Posterior vena cava (tissue), 2 donors: ENCODE measurements around the gene MTCL1. TPM values are rescaled to one million over a fixed set of nuclear protein-coding genes. Genes with fewer than 3 reads are reported as not detected.

ENCODE experiments used
- DNase-seq: peaks from one replicate; pipeline ENCODE4 v3.0.0-alpha.2; 2020; ENCODE audit warnings: low spot score
- intact Hi-C, 2 donors: fragments of 100-400 bp; cut with DNase I; formaldehyde crosslinking; loops; one replicate each; pipeline versions ENCODE4 v1.14.1 to v1.14.2; 2022 to 2023
- total RNA-seq, 2 donors: library from RNA; stranded (reverse); fragmentation: NEBNext Ultra II Directional; extraction: Animal tissue kit (Norgen Biotek cat#: 25700); gene quantifications; one replicate each; pipeline ENCODE4 v1.2.1, GENCODE V29; 2021
- donor health status: DM: yes; HTN: yes; CAD: no.
- donor health status: DM: yes; HTN: yes; CAD: no.

MTCL1 gene
- total RNA-seq, 2 donors from 2014 or later = 7.4 to 17.2 TPM

DNA sequence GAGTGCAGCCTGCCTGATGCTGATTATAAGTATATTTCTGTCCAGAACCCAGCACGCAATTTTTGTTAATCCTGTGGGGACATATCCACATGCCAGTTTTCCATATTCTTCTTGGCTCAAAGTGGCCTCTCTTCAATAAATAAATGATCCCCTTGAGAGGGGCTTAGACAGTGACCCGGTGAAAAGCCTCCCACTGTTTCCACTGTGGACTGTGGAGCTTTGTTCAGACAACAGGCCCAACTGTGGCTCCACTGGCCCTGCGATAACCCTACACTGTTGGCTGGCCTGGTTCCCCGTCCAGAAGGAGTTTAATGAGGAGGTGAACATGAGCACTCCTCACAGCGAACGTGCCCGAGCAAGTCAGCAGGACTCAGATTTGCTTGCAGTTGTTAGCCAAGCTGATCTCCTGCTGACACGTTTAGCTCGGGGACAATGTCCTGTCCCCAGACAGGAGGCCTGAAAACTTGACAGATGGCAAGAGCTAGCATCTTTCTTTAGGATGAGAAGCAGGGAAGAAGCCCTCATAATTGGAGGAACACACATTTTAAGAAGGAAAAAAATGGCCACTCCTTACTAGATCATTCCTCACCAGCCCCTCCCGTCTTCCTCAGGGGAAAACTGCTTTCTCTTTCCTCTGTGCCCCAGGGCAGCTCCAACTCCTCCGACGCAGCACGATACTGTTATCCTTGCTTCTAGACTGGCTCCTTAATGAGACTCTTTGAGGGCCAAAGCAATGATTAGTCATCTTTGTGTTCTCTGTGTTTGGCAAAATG is 20.0 kb upstream of the MTCL1 start:
- intact Hi-C loops = no loop called here
- no peak for DNase-seq

DNA sequence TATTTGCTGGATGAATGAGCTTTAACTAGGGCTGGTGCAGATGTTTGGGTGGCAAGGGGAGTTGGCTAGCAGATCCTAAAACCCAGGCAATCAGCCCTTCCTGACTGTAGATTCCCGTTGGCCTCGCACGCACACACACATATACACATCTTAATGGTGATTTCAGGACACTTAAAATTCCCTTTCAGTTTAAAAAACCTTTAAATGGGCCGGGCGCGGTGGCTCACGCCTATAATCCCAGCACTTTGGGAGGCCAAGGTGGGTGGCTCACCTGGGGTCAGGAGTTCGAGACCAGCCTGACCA is 19.5 kb upstream of the MTCL1 start:
- intact Hi-C loops = no loop called here
- DNase-seq = no peak

DNA sequence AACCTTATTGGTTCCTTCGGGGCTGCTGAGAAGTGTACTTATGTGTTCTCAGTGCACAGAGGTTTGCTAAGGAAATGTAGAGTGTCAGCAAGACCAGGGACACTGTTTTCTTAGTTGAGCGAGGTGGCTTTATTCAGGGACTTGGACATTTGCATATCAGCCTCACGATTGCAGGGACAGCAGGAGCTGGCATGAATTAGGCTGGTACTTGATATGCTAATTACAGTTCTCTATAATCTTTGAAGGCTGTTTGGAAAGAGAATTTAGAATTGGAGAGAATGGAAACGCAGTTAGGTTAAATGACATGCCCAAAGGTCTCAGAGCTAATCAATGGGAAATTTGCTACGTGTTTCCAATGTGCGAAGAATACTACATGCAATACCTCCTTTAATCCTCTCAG is 18.7 kb upstream of the MTCL1 start:
- no peak for DNase-seq
- intact Hi-C loops = no loop called here

DNA sequence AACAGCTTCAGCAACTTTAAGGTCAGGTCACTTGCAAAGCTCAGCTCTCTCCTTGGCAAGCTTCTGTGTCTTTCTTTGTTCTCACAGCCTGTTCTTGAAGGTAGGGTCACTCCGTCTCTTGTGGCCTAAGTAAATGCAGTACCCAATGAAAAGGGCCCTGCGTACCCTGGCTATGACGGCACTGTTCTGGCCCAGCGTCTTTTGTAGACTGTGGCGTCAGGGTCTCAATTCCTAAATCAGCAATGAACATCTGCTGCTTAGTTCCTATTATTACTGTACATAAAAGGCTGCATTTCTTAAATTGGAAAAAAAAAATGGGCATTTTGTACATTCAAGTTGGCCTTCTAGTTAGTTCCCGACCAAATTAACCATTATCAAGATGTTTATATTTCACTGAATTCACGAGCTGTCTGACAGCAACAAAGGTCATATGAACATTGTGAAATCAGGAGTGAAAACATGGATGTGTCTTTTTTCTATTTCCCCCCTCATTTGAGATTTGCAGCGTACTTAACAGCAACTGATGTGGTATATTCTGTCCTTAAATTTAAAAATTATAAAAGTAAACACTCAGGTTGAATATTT is 17.0 kb upstream of the MTCL1 start:
- intact Hi-C loops = no loop called here

DNA sequence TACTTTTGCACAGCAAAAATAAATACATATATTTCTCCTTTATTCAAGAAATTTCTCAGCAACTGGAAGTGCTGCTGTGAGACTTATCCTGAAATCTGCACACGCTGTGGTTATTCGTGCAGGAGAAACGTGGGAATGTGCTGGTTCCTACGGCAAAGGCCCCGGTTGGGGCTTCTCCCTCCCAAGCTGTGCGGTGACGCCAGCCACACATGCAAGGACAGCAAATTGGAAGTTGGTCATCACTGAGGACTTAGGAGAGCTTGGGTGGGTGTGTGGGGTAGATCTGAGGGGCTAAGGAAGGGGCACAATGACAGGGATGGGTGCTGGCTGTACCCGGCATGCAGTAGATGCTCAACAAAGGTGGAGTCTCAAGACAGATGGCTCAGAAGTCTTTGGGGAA is 16.5 kb upstream of the MTCL1 start:
- intact Hi-C loops = no loop called here

More for the DNA sequence above, 17.0 kb upstream of the MTCL1 start:
- DNase-seq = no peak

DNA sequence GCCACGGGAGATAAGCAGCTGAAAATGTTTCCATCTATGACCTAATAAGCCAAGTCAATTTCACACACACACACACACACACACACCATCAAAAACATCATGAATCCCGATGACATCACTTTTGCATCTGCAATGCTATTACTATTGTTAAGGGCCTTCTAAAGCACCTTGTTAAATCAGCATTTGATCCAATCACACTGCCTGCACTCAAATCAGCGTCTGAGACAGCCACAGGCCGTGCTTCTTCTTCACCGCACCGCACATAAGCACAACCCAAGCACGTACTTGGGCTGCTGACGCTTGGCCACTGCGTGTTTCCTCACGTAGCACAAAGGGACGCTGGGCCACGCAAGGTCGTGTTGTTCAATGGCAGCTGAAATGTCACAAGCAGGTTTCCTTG is 15.8 kb upstream of the MTCL1 start:
- no peak for DNase-seq
- intact Hi-C loops = no loop called here

More for the DNA sequence above, 16.5 kb upstream of the MTCL1 start:
- no peak for DNase-seq

DNA sequence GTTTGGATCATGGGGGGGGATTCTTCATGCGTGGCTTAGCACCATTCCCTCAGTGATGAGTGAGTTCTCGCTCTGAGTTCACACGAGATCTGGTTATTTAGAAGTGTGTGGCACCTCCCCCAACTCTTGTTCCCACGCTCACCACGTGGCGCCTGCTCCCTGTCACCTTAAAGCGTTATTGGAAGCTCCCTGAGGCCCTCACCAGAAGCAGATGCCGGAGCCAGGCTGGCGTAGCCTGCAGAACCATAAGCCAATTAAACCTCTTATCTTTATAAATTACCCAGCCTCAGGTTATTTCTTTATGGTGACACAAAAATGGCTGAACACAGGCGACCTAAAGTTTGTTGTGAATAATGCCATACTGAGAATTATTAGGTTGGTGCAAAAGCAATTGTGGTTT is 10.5 kb upstream of the MTCL1 start:
- intact Hi-C loops = loop anchor here in 1 of 2 donors (5.0 to 10.0 kb wide), 2 partner anchors 292 to 360 kb away; no protein-coding TSS in a partner anchor

DNA sequence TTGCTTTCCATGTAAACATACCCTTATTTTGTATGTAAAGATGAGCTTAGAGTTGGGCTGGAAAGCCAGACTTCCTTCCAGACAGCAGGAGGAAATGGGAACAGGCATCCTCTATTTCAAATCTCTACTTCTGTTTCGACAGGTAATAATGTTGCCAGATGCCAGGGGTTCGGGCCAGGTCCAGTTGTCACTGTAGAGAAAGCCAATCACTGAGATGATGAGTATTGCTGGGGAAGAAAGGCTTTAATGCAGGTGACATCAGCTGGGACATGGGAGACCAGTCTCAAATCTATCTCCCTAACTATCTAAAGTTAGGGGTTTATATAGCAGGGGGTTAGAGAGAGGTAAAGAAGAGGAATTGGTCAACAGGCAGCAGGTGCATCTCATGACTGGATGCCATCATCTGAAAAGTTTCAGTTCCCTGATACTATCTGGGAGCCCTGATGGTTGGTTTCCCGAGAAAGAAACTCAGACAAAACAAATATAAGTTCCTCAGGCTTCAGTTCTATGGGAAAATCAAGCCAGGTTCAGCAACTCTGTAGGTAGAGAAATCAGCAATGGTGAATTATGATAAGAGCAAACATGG is 9.3 kb upstream of the MTCL1 start:
- DNase-seq = no peak
- intact Hi-C loops = loop anchor here in 1 of 2 donors (5.0 to 10.0 kb wide), 2 partner anchors 291 to 359 kb away; no protein-coding TSS in a partner anchor

More for the DNA sequence above, 10.5 kb upstream of the MTCL1 start:
- no peak for DNase-seq

DNA sequence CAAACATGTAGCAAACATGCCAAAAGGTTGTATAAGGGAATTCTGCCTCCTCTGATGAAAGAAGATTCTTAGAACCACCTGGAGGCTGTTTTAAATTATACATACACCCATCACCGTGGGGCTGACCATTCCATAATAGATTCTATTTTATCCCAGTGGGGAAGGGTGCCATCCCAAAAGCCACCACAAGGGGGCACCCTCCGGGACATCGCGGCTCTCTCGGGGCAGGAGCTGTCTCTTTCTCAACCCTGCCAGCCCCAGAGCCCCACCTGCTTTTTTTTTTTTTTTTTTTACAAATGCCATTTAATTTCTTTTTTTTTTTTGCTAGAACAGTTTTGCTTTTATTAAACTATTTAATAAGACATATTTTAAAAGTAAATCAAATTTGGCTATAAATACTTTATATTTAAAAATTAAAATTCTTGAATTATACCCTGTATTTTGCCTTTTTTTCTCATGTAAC is 8.6 kb upstream of the MTCL1 start:
- DNase-seq = peak; percentile 92
- intact Hi-C loops = loop anchor here in 1 of 2 donors (5.0 to 10.0 kb wide), 2 partner anchors 291 to 358 kb away; no protein-coding TSS in a partner anchor

DNA sequence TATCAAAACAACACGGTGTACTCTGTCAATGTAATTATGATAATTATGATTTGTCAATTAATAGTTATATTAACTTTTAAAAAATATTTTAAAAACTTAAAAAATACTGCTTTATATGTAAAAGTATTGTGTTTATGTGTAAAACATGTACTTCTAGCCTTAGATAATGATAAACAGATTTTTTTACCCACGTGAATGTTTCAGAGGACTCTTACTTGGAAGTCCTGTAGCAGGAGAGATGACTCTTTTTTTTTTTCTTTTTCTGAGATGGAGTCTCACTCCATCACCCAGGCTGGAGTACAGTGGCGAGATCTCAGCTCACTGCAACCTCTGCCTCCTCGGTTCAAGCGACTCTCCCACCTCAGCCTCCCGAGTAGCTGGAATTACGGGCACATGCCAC is 6.2 kb upstream of the MTCL1 start:
- intact Hi-C loops = loop anchor here in 1 of 2 donors (5.0 to 10.0 kb wide), 2 partner anchors 288 to 356 kb away; no protein-coding TSS in a partner anchor
- no peak for DNase-seq

DNA sequence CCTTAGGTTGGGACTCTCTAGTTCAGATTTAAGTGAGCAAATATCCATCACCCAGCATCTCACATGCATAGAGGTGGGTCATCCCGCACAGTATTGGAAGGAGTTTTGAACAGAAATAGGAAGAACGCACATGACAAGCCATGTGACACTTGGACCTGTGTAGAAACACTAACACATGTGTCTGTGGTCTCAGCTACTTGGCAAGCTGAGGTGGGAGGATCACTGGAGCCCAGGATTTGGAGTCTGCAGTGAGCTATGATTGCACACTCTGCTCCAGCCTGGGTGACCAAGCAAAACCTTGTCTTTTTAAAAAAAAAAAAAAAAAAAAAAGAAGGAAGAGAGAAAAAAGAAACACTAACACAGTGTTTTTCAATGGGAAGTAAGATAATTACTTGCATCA is 5.4 kb upstream of the MTCL1 start:
- intact Hi-C loops = loop anchor here (5.0 to 10.0 kb wide), 4 partner anchors 95 to 355 kb away; no protein-coding TSS in a partner anchor

DNA sequence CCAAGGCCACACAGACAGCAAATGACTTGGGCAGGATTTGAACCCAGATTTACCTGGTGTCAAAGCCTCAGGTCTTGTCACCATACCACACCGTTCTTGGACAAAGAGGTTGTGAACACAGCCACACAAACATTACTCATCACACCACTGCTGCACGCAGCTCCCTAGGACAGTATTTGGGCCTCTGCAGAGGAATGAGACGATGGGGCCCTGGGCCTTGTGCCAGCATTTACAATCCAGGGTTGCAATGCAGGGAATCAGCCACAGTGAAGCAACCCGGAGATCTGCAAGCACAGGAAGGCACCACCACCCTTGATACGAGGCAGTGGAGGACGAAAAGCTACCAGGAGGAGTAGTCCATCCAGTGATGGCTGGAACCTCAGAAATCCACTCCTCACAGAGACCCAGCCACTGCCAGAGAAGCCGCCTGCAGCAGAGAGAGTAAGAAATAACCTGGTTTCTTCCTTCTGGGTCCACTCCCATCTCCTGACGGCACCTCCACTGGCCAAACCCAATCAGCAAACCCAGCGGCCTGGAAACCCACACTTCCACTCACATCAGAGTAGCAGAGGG is 3.7 kb upstream of the MTCL1 start:
- DNase-seq = no peak
- intact Hi-C loops = loop anchor here (10.0 kb wide), 2 partner anchors 93 to 283 kb away; no protein-coding TSS in a partner anchor

More for the DNA sequence above, 5.4 kb upstream of the MTCL1 start:
- DNase-seq = no peak

DNA sequence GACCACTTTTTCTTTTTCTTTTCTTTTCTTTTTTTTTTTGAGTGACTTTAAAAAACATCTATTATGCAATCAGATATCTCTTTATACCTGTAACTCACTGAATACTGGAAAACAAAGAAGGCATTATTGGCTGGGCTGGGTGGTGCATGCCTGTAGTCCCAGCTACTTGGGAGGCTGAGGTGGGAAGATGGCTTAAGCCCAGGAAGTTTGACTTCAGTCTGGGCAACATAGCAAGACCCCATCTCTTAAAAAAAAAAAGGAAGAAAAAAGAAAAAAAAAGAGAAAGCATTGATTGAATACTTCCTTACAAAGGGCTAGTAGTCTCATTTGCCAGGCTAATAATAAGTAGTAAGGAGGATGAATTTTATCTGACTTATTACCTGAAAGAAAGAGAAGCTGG is 2.7 kb upstream of the MTCL1 start:
- no peak for DNase-seq
- intact Hi-C loops = loop anchor here (10.0 kb wide), 2 partner anchors 92 to 282 kb away; no protein-coding TSS in a partner anchor

DNA sequence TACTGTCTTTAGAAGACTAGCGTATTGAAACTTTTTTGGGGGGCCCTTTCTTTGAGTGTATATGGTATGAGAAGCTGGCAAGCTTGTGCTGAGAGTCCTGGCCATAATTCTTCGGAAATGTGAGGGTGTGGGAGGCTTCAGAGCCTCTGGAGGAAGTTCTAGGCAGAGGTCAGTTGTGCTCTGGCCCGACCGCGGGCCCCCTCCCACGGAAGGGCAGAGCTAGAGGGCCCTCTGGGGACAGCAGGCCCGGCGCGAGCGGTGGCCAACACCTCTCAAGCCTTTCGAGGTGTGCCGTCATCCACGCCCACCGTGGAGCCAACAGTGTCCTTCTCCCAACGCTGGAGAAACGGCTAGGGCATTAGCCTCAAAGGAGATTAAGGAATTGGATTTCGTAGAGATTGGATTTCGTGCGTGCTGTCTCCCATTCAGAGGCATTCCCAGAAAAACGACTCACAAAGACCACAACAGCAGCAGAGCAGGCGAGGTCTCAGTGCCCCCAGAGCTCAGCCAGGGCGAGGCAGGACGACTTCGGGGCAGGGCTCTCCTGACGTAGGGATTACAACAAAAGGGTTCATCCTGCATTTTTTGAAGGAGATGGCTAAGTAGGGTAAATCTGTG is 2.2 kb upstream of the MTCL1 start:
- intact Hi-C loops = loop anchor here (10.0 kb wide), 2 partner anchors 92 to 282 kb away; no protein-coding TSS in a partner anchor
- DNase-seq = no peak

DNA sequence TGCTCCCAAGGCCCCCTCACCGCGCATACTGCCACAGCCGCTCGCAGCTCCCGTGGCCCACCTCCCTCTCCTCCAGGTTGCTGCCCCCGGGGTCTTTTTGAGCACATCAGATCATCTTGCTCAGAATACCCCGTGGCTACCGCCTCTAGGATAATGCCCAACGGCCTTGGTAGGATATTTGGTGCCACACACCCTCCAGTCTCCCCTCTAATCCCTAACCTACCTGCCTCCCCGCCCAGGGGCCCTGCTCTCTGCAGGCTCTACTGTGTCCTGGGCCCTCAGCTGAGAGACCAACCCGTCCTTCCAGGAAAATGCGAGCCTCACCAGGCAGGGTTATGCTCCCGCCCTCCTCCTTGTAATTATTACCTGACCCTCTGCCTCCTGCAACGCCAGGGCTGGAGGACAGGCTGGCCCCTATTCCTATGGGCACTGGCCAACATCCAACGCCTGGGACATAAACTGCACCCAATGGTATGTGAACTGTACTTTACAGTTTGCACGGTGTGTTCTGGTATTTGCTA is 1.5 kb upstream of the MTCL1 start:
- no peak for DNase-seq
- intact Hi-C loops = loop anchor here (10.0 kb wide), 2 partner anchors 91 to 281 kb away; no protein-coding TSS in a partner anchor

DNA sequence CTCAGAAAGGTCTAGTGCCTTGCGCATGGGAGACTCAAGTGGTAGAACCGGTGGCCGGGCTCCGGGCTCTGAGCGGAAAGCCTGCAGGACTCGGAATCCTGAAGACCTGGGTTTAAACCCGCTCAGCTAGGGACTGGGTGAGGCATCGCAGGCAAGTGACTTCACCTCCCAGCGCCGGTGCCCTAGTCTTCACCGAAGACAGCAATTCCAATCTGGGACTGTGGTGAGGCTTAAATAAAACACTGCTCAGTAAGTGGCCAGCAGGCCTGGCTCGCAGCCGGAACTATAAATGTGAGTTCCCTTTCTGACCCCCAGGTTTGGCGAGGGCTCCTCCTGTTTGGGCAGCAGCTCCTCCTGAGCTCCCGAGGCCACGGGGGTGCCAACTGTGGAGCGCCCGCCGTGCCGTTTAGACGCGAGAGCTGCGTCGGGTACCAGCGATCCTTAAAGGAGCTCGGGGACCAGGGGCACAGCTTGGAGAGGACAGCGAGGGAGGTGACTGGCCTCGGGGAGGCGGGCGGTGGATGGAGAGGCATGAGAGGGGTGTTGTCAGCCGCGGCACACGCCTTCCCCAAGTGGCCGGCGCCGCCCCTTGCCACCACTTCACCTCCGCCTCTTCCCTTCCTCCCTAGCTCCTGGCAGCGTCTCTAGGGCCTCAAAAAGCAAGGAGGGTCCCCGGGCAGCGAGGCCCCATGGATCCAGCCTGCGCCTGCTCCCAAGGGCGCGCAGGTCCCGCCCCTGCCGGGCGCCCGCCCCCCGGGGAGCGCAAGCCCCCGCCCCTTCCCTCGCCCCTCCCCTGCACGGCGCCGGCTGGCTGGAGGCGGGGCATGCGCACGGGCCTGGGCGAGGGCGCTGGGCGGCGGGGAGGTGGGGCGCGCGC is 757 bp upstream of the MTCL1 start:
- intact Hi-C loops = loop anchor here (10.0 kb wide), 2 partner anchors 90 to 280 kb away; no protein-coding TSS in a partner anchor
- DNase-seq = peak; percentile 95

DNA sequence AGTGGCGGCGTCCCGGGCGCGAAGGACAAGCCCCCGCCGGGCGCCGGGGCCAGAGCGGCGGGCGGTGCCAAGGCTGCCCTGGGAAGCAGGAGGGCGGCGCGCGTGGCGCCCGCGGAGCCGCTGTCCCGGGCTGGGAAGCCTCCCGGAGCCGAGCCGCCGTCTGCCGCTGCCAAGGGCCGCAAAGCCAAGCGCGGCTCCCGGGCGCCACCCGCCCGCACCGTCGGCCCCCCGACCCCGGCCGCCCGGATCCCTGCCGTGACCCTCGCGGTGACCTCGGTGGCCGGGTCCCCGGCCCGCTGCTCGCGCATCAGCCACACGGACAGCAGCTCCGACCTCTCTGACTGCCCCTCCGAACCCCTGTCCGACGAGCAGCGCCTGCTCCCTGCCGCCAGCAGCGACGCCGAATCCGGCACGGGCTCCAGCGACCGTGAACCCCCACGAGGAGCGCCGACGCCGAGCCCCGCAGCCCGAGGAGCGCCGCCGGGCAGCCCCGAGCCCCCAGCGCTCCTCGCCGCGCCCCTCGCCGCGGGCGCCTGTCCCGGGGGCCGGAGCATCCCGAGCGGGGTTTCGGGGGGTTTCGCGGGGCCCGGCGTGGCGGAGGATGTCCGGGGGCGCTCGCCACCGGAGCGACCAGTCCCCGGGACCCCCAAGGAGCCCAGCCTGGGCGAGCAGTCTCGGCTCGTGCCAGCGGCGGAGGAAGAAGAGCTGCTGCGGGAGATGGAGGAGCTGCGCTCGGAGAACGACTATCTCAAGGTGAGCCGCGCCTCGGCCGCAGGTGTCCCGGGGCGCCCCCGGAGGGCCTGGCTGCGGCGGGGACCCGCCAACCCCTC is 820 bp downstream of the MTCL1 start:
- DNase-seq = no peak

More for the DNA sequence above, 820 bp downstream of the MTCL1 start:
- intact Hi-C loops = loop anchor here (10.0 kb wide), 2 partner anchors 89 to 279 kb away; no protein-coding TSS in a partner anchor
